ENCODE results near the gene TOMM70.

GRCh38 chr3:100331660-100332059, 69.2 kb downstream of the TOMM70 start:
- no peak for TF ChIP-seq POLR2A (IDR thresholded peaks at IDR 0.05)
- TF ChIP-seq CTCF (IDR thresholded peaks at IDR 0.05) = no peak
